ENCODE data around the gene ARRDC2.

GRCh38 chr19:18007044-18007916, 690 bp upstream of the ARRDC2 start:
- TF ChIP-seq CTCF (IDR thresholded peaks at IDR 0.05; ENCODE audit: insufficient read depth, low read depth, low read length) (peak; percentile 83), EZH2 (IDR thresholded peaks at IDR 0.05; ENCODE audit: insufficient read depth, low read length) (no peak)

Measured in astrocyte (in vitro differentiated cells and primary cell).